Measurements from ENCODE around the gene CHCHD3. TPM values are rescaled to one million over a fixed set of nuclear protein-coding genes. Genes with fewer than 3 reads are reported as not detected.

The CHCHD3 gene
- total RNA-seq, result 98.4 and 107 TPM in 2 replicates
- long read RNA-seq, transcript CHCHD3-201 (8 exons, 1,598 nt), result major isoform, 314 of 373 reads
- long read RNA-seq, partial matches to known transcripts, result 12 of 373 reads
- long read RNA-seq, other reads (novel, unspliced or antisense), result 46 of 373 reads

DNA sequence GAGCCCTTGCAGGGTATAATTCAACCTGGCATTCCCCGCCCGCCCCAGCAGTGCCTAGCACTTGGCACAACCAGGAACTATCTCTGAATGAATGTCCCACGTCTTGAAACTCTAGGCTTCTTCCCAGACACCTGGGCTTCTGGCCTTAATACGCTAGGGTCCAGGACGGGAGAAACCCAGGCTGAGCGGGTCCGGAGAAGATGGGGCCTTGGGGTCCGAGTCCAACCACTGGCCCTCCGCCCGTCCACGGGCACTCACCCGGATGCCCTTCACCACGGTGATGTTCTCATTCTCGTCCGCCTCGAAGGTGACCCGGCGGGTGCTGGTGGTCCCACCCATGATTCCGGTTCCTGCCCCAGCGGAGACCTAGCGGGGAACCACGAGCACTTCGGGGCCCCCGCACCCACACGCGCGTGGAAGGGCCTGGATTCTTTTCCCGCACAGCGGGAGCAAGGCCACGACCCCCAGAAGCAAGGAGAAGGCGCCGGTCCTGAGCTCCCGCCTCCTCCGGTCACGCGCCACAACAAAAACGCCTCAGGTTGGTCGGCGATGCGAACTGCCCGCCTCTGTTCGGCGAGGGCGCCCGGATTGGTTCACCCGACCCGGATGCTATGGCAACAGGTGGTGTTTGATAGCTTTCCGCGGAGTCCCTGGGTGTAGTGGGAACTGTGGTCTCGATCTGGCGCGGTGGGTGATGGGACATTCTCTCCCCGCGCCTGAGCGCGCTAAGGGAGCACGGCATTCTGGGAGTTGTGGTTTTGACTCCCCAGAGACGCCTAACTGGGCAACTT is at the start of gene CHCHD3:
TSS of gene CHCHD3 (minus strand) at position 492 of the 791 bp plus-strand sequence. CDS start at position 339, 153 bp downstream.
- TF ChIP-seq, protein P1, sequence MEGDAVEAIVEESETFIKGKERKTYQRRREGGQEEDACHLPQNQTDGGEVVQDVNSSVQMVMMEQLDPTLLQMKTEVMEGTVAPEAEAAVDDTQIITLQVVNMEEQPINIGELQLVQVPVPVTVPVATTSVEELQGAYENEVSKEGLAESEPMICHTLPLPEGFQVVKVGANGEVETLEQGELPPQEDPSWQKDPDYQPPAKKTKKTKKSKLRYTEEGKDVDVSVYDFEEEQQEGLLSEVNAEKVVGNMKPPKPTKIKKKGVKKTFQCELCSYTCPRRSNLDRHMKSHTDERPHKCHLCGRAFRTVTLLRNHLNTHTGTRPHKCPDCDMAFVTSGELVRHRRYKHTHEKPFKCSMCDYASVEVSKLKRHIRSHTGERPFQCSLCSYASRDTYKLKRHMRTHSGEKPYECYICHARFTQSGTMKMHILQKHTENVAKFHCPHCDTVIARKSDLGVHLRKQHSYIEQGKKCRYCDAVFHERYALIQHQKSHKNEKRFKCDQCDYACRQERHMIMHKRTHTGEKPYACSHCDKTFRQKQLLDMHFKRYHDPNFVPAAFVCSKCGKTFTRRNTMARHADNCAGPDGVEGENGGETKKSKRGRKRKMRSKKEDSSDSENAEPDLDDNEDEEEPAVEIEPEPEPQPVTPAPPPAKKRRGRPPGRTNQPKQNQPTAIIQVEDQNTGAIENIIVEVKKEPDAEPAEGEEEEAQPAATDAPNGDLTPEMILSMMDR (conservative IDR thresholded peaks at IDR 0.05), result no peak
- Mint-ChIP-seq H3K27me3 (ENCODE audit: low read depth) (no peaks in the 10 kb centered on the region), H3K36me3 (ENCODE audit: low read depth) (peaks cover 4% of the 10 kb centered on the region), H3K27ac (ENCODE audit: unreplicated experiment) (peak within 1 kb of the TSS; percentile 97), H3K4me1 (peaks cover 27% of the 10 kb centered on the region), H3K4me3 (peak within 1 kb of the TSS; percentile 98), H3K9me3 (no peaks in the 10 kb centered on the region)
- DNase-seq (ENCODE audit: low read depth, low spot score), result peak; percentile 90

DNA sequence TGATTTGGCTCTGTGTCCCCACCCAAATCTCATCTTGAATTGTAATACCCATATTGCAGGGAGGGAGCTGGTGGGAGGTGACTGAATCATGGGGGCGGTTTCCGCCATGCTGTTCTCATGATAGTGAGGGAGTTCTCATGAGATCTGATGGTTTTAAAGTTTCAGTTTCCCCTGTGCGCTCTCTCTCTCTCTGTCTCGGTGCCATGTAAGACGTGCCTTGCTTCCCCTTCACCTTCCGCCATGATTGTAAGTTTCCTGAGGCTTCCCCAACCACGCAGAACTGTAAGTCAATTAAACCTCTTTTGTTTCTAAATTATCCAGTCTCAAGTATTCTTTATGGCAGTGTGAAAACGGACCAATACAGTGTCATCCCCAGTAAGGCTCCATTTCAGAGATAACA is 48.3 kb upstream of the CHCHD3 start:
- H3K36me3 Mint-ChIP-seq (ENCODE audit: low read depth), result no peaks in the 10 kb centered on the region
- no peak overlapping the region for H3K27ac Mint-ChIP-seq (ENCODE audit: unreplicated experiment)
- no peak overlapping the region for H3K4me3 Mint-ChIP-seq
- no peaks in the 10 kb centered on the region for H3K9me3 Mint-ChIP-seq
- DNase-seq (ENCODE audit: low read depth, low spot score), result no peak
- H3K4me1 Mint-ChIP-seq, result no peaks in the 10 kb centered on the region
- H3K27me3 Mint-ChIP-seq (ENCODE audit: low read depth), result no peaks in the 10 kb centered on the region
- TF ChIP-seq, protein P1 (conservative IDR thresholded peaks at IDR 0.05), result no peak

DNA sequence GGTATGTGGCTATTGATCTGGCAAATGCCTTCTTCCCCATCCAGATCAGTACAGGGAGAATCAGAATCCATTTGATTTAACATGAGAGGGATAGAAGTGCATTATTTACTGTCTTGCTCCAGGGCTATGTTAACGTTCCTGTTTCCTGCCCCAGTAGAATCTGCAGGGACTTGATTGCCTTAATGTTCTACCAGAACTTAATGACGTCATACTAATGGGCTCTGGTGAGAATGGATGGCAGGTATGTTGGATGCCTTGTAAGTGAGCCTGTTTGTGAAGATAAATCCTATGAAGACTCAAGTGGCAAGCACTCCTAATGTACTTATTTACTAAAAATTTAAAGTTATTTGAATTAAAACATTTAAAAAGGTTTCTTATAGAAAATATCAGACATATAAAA is 44.5 kb upstream of the CHCHD3 start:
- no peaks in the 10 kb centered on the region for H3K9me3 Mint-ChIP-seq
- H3K4me1 Mint-ChIP-seq, result no peaks in the 10 kb centered on the region
- no peak overlapping the region for H3K4me3 Mint-ChIP-seq
- DNase-seq (ENCODE audit: low read depth, low spot score), result no peak
- no peaks in the 10 kb centered on the region for H3K36me3 Mint-ChIP-seq (ENCODE audit: low read depth)
- no peaks in the 10 kb centered on the region for H3K27me3 Mint-ChIP-seq (ENCODE audit: low read depth)
- H3K27ac Mint-ChIP-seq (ENCODE audit: unreplicated experiment), result no peak overlapping the region
- TF ChIP-seq, protein P1 (conservative IDR thresholded peaks at IDR 0.05), result no peak

DNA sequence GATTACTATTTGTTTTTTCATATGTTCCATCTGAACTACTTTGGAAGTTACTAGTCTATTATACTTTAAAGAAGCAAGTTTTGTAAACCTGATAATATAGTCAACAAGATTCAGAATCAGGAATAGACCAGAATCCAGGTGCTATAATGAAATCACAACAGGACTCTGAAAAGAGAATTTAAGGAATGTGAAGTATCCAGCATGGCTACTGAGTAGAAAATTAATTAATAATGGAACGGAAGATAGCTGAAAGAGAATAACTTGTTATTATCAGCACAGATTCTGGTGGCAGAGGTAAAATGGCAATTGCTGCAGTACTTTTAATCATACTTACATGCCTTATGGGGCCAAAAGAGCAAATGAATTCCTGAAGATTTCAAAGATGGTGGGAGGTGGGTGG is 43.1 kb upstream of the CHCHD3 start:
- Mint-ChIP-seq H3K9me3 (no peaks in the 10 kb centered on the region), H3K27me3 (ENCODE audit: low read depth) (no peaks in the 10 kb centered on the region), H3K27ac (ENCODE audit: unreplicated experiment) (no peak overlapping the region), H3K4me3 (no peak overlapping the region), H3K36me3 (ENCODE audit: low read depth) (no peaks in the 10 kb centered on the region), H3K4me1 (no peaks in the 10 kb centered on the region)
- no peak for DNase-seq (ENCODE audit: low read depth, low spot score)
- TF ChIP-seq, protein P1 (conservative IDR thresholded peaks at IDR 0.05), result no peak

DNA sequence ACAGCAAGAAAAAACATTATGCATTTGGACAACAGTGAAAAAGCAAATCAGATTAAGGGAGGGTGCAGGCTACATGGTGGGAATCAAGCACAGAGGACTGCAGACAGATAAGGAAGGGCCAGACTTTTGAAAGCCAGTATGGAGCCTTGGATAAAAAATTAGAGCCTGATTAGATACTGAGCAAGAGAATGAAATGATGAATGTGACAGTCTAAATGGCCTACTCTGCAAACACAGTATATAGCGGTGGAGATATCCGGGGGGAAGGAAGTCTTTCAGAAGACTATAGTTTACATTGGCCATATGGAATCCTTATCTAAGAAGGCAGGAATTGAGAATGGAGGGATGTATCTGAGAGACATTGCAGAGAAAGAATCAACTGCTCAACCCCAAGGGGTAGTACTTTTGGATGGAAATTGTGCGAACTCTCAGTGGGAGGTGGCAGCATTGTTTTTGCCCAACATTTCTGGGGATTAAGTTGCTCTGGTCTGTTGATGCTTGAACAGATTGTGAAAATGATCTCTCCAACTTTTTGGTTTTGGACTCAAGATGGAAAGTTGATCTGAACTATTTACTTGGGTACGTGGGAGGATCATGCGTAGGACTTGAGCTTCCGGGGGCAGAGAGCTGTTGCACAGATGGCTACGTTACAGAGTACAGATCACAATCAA is 39.4 kb upstream of the CHCHD3 start:
- Mint-ChIP-seq H3K27ac (ENCODE audit: unreplicated experiment) (no peak overlapping the region), H3K4me3 (no peak overlapping the region), H3K27me3 (ENCODE audit: low read depth) (no peaks in the 10 kb centered on the region), H3K4me1 (no peaks in the 10 kb centered on the region), H3K36me3 (ENCODE audit: low read depth) (no peaks in the 10 kb centered on the region), H3K9me3 (no peaks in the 10 kb centered on the region)
- DNase-seq (ENCODE audit: low read depth, low spot score), result no peak
- TF ChIP-seq, protein P1 (conservative IDR thresholded peaks at IDR 0.05), result no peak

Measured in neural crest cell (in vitro differentiated cells).